ENCODE data around the gene BRD9.

Gene BRD9

DNA sequence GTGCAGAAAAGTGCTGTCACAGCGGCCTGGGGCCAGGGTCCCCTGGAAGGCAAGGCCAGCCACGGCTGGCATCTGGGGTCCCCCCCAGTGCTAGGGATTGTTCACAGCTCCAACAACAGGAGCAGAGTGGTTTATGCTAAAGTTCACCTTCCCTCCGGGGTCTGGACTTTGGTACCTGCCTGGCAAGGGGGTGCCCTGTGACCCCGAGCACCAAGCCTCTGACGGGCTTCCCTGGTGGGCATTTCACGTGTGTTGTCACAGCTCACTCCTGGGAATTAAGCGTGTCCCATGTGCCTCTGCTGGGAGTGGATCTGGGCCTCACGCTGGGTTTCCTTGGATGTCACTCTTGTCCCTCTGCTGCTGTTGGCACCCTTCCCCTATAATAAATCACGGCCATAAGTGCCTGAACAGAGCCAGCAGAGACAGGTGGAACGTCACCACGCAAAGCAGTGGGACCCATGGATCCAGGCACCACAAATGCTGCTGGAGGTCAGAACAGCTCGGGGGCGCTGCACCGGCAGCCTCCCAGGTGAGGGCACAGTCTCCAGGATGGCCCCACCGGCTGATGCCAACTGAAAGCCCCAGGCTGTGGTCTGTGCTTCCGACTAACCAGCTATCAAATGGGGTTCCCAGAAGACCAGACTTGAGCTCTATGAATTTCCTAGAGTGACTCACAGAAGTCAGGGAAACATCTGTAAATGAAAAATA is 24.0 kb downstream of the BRD9 start:
- Histone ChIP-seq H3K4me1 (ENCODE audit: control insufficient read depth, insufficient read depth, low read length) (peaks cover 7% of the 10 kb centered on the region), H3K4me3 (ENCODE audit: low read length) (no peak overlapping the region), H3K36me3 (ENCODE audit: control insufficient read depth, insufficient read depth, low read length) (peaks cover 8% of the 10 kb centered on the region), H3K9me3 (ENCODE audit: control insufficient read depth, low read length) (no peaks in the 10 kb centered on the region), H3K27me3 (ENCODE audit: control insufficient read depth, insufficient read depth, low read length) (no peaks in the 10 kb centered on the region), H3K9ac (ENCODE audit: low read length) (no peak overlapping the region)

DNA sequence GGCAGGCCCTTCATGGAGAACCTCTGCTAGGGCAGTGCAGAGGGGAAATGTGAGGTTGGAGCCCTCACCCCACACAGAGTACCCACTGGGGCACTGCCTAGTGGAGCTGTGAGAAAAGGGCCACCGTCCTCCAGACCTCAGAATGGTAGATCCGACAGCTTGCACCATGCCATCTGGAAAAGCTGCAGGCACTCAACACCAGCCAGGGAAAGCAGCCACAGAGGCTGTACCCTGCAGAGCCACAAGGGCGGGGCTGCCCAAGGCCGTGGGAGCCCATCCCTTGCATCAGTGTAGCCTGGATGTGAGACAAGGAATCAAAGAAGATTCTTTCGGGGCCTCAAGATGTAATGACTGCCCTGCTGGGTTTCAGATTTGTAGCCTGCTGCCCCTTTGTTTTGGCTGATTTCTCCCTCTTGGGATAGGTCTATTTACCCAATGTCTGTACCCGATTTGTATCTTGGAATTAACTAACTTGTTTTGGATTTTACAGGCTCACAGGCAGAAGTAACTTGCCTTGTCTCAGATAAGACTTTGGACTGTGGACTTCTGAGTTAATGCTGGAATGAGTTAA is 25.2 kb downstream of the BRD9 start:
- no peaks in the 10 kb centered on the region for H3K27me3 ChIP-seq (ENCODE audit: control insufficient read depth, insufficient read depth, low read length)
- peaks cover 6% of the 10 kb centered on the region for H3K36me3 ChIP-seq (ENCODE audit: control insufficient read depth, insufficient read depth, low read length)
- no peaks in the 10 kb centered on the region for H3K9me3 ChIP-seq (ENCODE audit: control insufficient read depth, low read length)
- H3K4me3 ChIP-seq (ENCODE audit: low read length), result no peak overlapping the region
- no peaks in the 10 kb centered on the region for H3K4me1 ChIP-seq (ENCODE audit: control insufficient read depth, insufficient read depth, low read length)
- H3K9ac ChIP-seq (ENCODE audit: low read length), result no peak overlapping the region

DNA sequence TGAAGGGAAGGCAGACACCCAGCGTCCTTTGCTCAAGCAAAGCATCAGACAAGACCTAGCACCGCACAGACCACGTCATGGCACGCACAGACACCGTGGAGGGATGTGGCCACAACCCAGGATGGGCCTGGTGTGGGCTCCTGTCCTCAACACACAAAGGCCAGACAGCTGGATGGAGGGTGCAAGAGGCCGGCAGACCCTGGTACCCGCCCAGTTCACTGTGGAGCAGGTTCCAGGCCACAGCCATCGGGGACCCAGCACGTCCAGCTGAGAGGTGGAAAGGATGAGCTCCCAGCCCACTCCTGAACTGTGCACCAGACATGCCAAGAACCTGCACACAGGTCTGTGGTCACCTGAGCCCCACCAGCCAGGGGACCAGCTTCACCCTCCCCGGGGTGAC is 26.8 kb downstream of the BRD9 start:
- Histone ChIP-seq H3K9ac (ENCODE audit: low read length) (no peak overlapping the region), H3K4me1 (ENCODE audit: control insufficient read depth, insufficient read depth, low read length) (no peaks in the 10 kb centered on the region), H3K4me3 (ENCODE audit: low read length) (no peak overlapping the region), H3K27me3 (ENCODE audit: control insufficient read depth, insufficient read depth, low read length) (no peaks in the 10 kb centered on the region), H3K9me3 (ENCODE audit: control insufficient read depth, low read length) (no peaks in the 10 kb centered on the region), H3K36me3 (ENCODE audit: control insufficient read depth, insufficient read depth, low read length) (peaks cover 6% of the 10 kb centered on the region)

DNA sequence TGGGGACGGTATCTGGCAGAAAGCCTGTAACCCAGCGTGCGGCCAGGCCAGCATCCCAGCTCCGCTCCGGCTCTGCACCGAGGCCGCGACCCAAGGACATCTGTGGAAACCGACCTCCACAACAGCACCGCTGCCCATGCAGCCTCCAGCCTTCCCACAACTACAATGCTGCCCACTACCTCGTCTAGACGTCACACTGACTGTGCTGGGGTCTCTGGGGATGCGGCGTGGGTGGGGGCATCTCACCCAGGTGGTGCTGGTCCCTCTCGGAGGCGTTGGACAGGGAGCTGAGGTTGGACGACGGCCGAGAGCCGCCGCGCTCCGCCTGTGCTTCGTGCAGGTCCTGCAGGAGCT is 27.5 kb downstream of the BRD9 start:
- no peaks in the 10 kb centered on the region for H3K4me1 ChIP-seq (ENCODE audit: control insufficient read depth, insufficient read depth, low read length)
- no peak overlapping the region for H3K4me3 ChIP-seq (ENCODE audit: low read length)
- no peaks in the 10 kb centered on the region for H3K27me3 ChIP-seq (ENCODE audit: control insufficient read depth, insufficient read depth, low read length)
- H3K9ac ChIP-seq (ENCODE audit: low read length), result no peak overlapping the region
- no peaks in the 10 kb centered on the region for H3K9me3 ChIP-seq (ENCODE audit: control insufficient read depth, low read length)
- H3K36me3 ChIP-seq (ENCODE audit: control insufficient read depth, insufficient read depth, low read length), result peaks cover 6% of the 10 kb centered on the region

DNA sequence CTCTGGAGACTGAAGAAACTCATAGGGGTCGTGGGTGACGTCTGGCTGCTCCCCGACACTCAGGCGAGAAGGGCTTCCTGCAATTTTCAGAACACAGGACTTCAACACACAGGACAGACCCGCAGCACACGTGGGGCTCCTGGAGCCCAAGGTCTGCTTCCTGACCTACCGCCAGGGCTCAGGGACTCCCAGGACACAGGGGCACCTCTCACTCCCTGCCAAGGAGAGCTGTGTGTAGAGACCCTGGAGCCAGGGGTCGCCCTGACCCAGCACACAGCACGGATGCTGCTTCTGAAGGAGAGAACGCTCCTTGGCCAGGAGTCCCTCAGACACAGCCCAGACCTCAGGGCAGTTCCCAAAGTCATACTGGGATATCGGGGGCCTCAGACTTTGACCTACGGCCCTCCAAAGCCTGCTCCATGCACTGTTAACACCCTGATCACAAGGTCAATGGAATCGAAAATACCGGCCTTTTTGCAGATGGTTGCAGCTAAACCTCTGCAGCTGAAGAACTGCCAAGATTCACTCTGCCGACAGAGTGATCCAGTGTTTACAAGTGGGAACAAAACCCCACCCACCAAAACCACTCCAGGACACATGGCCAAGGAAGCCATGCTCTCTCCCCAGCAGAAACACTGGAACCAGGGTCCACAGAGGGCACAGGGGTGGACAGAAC is 28.0 kb downstream of the BRD9 start:
- H3K36me3 ChIP-seq (ENCODE audit: control insufficient read depth, insufficient read depth, low read length), result peaks cover 6% of the 10 kb centered on the region
- no peaks in the 10 kb centered on the region for H3K27me3 ChIP-seq (ENCODE audit: control insufficient read depth, insufficient read depth, low read length)
- H3K4me3 ChIP-seq (ENCODE audit: low read length), result no peak overlapping the region
- H3K4me1 ChIP-seq (ENCODE audit: control insufficient read depth, insufficient read depth, low read length), result no peaks in the 10 kb centered on the region
- H3K9ac ChIP-seq (ENCODE audit: low read length), result no peak overlapping the region
- H3K9me3 ChIP-seq (ENCODE audit: control insufficient read depth, low read length), result no peaks in the 10 kb centered on the region

DNA sequence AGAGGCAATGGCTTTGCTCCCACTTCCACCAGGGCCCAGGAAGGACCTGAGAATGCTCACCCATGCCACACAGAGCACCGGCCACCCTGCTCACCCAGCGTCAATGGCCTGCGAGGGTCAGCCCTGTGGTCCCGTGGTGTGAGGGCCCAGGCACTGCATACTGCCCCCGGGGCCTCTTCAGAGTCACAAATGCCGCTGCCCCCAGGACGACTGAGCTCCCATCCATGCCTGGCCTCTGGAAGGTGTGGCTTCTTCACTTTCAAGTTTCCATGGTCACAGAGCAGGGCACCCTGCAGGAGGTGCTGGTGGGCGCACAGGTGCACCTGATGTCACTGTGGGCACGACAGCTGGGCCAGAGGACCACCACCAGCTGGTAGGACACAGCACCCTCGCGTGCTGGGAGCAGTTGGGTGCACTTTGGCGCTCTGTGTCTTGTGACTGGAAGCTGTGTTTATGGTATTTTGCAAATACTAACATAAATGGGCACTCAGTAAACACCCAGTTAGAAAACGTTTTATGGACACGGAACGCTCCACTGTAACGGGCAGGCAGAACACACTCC is 29.3 kb downstream of the BRD9 start:
- no peaks in the 10 kb centered on the region for H3K9me3 ChIP-seq (ENCODE audit: control insufficient read depth, low read length)
- H3K4me3 ChIP-seq (ENCODE audit: low read length), result no peak overlapping the region
- no peak overlapping the region for H3K9ac ChIP-seq (ENCODE audit: low read length)
- peaks cover 6% of the 10 kb centered on the region for H3K36me3 ChIP-seq (ENCODE audit: control insufficient read depth, insufficient read depth, low read length)
- no peaks in the 10 kb centered on the region for H3K27me3 ChIP-seq (ENCODE audit: control insufficient read depth, insufficient read depth, low read length)
- H3K4me1 ChIP-seq (ENCODE audit: control insufficient read depth, insufficient read depth, low read length), result no peaks in the 10 kb centered on the region

DNA sequence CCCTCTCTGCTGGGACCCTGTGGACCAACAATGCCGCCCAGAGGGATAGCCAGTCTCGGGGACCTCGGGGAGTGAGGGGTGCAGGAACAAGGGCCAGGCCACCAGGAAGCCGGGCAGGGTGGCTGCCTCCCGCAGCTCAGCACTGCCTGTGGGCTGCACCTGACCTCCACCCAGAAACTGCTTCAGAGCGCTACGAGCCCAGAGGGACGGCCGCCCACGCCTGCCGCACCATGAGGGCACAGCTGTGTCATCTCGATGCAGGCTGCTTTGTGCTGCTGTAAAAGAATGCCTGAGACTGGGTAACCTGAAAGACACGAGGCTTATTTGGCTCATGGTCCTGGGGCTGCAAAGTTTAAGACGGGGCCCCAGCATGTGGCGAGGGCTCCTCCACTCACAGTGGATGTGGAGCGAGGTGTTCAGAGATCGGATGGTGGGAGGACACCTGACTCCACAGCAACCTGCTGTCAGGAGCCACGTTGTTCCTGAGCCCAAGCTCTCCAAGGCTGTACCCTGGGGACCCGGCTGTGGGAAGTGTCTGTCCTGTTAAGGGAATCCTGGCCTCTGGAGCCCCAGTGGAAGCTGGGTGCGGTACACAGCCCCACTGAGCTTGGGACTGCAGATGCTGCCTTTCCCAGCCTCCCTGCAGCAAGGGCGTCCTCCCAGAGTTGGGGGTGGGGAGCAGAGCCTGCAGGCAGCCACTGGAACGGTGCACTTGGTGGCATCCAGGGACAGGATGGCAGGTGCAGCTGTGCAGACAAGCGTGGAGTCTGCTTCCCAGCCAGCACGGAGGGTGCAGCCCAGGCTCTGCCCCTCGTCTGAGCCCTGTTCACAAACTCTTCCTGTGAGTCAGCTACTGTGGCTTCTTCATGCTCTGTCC is 30.0 kb downstream of the BRD9 start:
- peaks cover 4% of the 10 kb centered on the region for H3K36me3 ChIP-seq (ENCODE audit: control insufficient read depth, insufficient read depth, low read length)
- H3K4me3 ChIP-seq (ENCODE audit: low read length), result no peak overlapping the region
- H3K9me3 ChIP-seq (ENCODE audit: control insufficient read depth, low read length), result no peaks in the 10 kb centered on the region
- no peak overlapping the region for H3K9ac ChIP-seq (ENCODE audit: low read length)
- no peaks in the 10 kb centered on the region for H3K27me3 ChIP-seq (ENCODE audit: control insufficient read depth, insufficient read depth, low read length)
- H3K4me1 ChIP-seq (ENCODE audit: control insufficient read depth, insufficient read depth, low read length), result no peaks in the 10 kb centered on the region

DNA sequence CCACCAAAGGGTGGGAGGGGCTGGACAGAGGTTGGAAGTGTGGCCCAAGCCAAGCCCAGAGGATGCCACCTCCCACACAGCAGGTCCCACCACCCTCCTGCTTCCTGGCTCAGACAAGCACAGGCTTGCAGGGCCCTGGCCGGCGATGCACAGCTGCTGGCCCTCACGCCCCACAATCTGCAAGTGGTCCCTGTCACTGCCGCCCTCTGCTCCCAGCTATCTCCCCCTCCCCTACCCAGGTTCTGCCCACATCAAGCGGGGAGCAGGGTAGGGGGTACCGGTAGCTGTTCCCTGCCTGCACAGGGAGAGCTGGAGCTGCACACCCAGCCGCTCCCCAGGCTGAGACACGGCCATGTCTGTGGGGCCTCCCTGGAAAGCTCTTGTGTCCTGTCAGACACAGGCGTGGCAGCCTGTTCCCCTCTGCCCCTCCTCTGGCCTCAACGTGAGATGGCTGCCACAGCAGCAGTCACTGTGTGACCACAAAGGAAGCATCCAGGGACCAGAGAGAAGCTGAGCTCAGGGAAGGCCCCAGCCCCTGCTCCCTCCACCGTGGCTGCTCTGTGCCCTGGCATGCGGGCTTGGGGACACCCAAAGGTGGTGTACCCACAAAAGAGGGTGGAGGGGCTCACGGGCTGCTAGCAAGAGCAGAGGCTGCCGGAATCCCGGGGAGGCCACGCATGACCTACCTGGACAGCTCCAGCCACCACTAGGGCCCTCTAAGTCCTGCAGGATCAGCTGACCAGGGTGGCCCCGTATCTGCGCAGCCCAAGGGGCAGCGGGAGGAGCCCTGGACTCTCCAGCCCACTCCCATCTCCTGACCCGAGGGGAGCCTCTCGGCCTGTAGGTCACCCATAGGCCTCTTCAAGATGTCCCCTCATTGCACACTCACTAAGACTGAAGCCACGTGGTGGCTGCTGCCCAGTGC is 30.9 kb downstream of the BRD9 start:
- Histone ChIP-seq H3K9me3 (ENCODE audit: control insufficient read depth, low read length) (no peaks in the 10 kb centered on the region), H3K4me1 (ENCODE audit: control insufficient read depth, insufficient read depth, low read length) (no peaks in the 10 kb centered on the region), H3K36me3 (ENCODE audit: control insufficient read depth, insufficient read depth, low read length) (peaks cover 4% of the 10 kb centered on the region), H3K9ac (ENCODE audit: low read length) (no peak overlapping the region), H3K27me3 (ENCODE audit: control insufficient read depth, insufficient read depth, low read length) (no peaks in the 10 kb centered on the region), H3K4me3 (ENCODE audit: low read length) (no peak overlapping the region)

DNA sequence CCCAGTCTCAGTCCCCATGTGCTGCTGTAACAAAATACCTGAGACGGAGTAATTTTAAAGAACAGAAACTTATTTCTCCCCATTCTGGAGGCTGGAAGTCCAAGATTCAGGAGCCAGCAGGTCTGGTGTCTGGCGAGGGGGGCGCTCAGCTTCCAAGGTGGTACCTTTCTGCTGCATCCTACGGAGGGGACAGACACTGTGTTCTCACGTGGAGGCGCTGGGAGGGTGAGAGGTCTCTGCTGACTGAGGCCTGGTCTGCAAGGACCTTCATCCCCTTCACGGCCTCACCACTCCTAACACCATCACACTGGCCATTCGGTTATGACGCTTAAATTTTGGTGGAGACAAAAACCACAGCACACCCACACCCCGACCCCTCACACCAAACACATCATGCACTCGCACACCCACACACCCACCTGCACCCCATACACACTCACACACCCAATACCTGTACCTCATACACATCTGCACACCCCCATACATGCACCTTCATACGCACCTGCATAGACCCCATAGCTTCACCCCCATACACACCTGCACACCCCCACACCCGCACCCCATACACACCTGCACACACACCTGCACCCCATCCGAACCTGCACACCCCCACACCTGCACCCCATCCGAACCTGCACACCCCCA is 32.0 kb downstream of the BRD9 start:
- H3K9ac ChIP-seq (ENCODE audit: low read length), result no peak overlapping the region
- peaks cover 4% of the 10 kb centered on the region for H3K36me3 ChIP-seq (ENCODE audit: control insufficient read depth, insufficient read depth, low read length)
- H3K9me3 ChIP-seq (ENCODE audit: control insufficient read depth, low read length), result no peaks in the 10 kb centered on the region
- H3K4me1 ChIP-seq (ENCODE audit: control insufficient read depth, insufficient read depth, low read length), result no peaks in the 10 kb centered on the region
- H3K27me3 ChIP-seq (ENCODE audit: control insufficient read depth, insufficient read depth, low read length), result no peaks in the 10 kb centered on the region
- no peak overlapping the region for H3K4me3 ChIP-seq (ENCODE audit: low read length)

DNA sequence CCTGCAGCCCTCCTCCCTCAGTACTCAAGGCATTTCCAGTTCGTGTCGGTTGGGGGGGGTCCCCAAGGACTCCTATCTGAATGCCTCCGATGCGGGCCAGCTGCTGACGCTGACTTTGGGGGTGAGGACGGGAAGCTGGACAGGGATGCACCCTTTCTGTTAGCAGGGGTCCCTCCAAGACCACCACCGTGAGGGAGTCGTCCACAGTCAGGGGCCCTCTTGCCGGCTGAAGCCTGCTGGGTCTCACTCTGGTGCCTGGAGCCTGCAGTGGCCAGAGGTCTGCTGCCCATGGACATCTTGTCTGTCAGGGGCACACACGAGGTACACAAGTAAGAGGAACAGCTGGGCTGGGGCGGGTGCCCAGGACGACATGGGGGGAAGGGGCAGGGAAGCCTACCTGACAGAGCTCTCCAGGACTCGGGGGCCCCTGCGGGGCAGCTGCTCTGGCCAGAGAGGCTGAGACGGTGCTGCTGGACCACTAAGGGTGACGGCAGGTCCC is 32.8 kb downstream of the BRD9 start:
- Histone ChIP-seq H3K27me3 (ENCODE audit: control insufficient read depth, insufficient read depth, low read length) (peaks cover 3% of the 10 kb centered on the region), H3K9ac (ENCODE audit: low read length) (no peak overlapping the region), H3K36me3 (ENCODE audit: control insufficient read depth, insufficient read depth, low read length) (peaks cover 2% of the 10 kb centered on the region), H3K4me3 (ENCODE audit: low read length) (no peak overlapping the region), H3K4me1 (ENCODE audit: control insufficient read depth, insufficient read depth, low read length) (no peaks in the 10 kb centered on the region), H3K9me3 (ENCODE audit: control insufficient read depth, low read length) (no peaks in the 10 kb centered on the region)
